DOHH2 (cell line): ENCODE measurements around the gene RAB4B.

Experiments used
- CTCF ChIP-seq: fragments of 200-600 bp; sonication (generic); IDR thresholded peaks from one replicate; pipeline ENCODE4 v1.5.1; 2014; ENCODE audit warnings: antibody characterized with exemption, mild to moderate bottlenecking, low read depth, low read length; ENCODE audit not compliant: poor library complexity, severe bottlenecking
- EZH2phosphoT487 ChIP-seq: fragments of 200-600 bp; sonication (generic); IDR thresholded peaks from 2 replicates; pipeline ENCODE4 v1.6.1; 2017; ENCODE audit warnings: borderline replicate concordance, mild to moderate bottlenecking, antibody characterized with exemption, low read length, moderate library complexity, mixed read lengths

- TF ChIP-seq CTCF (no peak), EZH2phosphoT487 (no peak)
These were observed 35.1 kb downstream of the RAB4B start for GRCh38 chr19:40813182-40813581.
